HG02623 (cell line): ENCODE data around the gene ASMTL.

Source experiments
- ATAC-seq: cut with Tn5 transposase; IDR thresholded peaks from one replicate; pipeline ENCODE4 v1.9.1; 2021; ENCODE audit warnings: moderate library complexity; ENCODE audit not compliant: unreplicated experiment

The ASMTL gene

DNA sequence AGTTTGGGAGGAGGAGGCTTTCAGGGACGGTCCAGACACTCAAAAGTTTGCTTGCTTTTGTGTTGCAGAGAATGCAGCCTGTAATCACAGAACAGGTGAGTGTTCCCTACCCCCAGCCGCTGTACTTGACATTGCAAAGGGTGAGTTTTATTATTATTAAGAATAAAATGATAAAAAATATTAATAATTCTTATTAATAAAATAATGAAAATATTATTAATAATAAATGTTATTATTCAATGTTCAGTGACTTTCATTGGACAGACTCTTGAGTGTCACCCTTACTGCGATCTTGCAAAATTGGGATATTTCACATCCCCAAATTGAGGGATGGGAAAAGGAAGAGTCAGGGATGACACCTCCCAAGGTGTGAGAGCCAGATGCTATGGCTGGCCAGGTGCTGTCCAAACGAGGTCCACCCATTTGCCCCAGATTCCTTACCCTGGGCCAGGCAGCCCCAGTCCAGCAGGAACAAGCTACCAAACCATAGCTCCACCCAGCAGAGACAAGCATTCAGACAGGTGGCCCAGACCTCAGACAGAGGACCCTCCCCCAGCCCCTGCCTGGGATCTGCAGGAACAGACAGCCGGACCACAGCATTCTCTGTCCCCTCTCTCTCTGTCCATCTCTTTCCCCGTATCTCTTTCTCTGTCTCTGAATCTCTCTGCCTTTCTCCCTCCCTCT is 93.8 kb downstream of the ASMTL start:
- ATAC-seq = no peak

DNA sequence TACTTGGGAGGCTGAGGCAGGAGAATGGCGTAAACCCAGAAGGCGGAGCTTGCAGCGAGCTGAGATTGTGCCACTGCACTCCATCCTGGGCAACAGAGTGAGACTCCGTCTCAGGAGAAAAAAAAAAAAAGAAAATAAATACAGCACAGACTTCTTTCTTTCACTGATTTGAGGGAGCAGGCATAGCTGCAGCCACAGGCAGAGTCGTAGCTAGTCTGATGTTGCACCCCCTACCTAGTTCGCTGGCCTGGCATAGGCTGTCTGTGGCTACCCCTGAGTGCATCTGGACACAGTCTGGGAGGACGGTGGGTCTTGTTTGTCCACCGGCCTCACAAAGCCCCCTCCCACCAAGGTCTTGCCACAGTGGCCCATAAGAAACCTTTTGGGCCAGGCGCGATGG is 94.7 kb downstream of the ASMTL start:
- ATAC-seq = no peak

DNA sequence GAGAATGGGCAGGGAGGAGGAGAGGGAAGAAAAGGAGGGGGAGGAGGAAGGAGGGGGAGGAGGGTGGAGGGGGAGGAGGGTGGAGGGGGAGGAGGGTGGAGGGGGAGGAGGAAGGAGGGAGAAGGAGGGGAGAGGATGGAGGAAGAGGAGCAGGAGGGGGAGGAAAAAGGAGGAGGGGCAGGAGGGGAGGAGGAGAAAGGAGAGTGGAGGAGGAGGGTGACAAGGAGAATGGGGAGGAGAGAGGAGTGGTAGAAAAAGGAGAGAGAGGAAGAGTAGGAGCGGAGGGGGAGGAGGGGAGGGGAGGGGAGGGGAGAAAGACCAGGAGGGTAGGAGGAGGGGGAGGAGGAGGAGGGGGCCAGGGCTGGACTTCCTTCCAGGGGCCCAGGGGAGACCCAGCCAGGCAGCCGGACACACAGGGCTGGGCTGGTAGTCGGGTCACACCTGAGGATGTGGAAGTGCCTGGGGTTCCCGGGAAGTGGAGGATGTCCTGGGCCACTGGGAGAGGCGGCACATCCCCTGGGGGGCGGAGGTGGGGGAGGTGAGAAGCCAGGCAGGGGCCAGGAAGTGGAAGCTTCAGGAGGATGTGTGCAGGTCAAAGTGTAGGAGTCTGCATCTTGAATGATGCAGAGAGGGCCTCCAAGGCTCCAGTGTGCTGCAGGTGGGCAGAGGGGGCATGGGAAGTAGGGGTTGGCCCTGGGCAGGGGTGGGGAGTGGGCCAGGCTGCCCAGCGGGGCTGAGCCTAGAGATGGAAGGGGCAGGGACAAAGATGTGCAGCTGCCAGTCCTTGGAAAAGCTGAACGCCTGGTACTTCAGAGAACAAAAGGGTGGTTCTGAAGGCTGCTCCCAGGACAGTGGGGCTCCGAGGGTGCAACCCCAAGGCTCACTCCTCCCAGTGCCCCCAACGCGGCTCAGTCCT is 97.3 kb downstream of the ASMTL start:
- ATAC-seq = no peak

DNA sequence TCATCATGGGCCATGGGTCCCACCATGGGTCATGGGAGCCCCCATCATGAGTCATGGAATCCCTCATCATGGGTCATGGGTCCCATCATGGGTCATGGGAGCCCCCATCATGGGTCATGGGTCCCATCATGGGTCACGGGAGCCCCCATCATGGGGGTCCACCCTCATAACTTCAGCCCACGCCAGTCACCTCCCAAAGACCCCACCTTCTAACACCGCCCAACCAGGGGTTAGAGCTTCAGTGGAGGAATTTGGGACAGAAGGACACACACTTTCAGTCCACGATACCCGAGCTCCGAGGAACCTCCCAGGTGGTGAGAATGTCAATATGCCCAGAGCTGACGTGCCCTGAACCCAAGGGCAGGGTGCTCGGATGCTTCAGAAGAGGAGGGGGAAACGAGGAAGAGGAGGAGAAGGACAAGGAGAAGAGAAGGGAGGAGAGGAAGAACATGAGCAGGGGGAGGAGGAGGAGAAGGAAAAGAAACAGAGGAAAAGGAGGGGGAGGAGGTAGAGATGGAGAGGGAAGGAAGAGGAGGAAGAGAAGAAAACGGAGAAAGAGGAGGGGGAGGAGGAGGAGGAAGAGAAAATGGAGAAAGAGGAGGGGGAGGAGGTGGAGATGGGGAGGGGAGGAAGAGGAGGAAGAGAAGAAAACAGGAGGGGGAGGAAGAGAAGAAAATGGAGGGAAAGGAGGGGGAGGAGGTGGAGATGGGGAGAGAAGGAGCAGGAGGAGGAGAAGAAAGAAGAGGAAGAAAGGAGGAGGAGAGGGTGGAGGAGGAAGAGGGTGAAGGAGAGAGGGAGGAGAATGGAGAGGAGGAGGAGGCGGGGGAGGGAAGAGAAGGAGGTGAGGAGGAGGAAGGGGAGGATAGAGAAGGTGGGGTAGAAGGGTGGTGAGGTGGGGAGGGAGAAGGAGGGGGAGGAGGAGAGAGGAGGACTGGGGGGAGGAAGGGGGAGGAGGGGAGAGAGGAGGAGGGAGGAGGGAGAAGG is 98.4 kb downstream of the ASMTL start:
- no peak for ATAC-seq
